Stimulated activated naive CD8-positive, alpha-beta T cell treated with anti-CD3 and anti-CD28 coated beads, Interleukin-15, Interleukin-2, amounts not matched to agents 100 U/mL and 50 U/mL, for 24 hours (primary cell): ENCODE measurements around the gene THRA.

Experiments used
- ATAC-seq: fragments of 150-1000 bp; cut with Tn5 transposase; one replicate; pipeline ENCODE4 v1.10.0; 2021
- DNase-seq: peaks from one replicate; pipeline ENCODE4 v3.0.0; 2021

Gene THRA

DNA sequence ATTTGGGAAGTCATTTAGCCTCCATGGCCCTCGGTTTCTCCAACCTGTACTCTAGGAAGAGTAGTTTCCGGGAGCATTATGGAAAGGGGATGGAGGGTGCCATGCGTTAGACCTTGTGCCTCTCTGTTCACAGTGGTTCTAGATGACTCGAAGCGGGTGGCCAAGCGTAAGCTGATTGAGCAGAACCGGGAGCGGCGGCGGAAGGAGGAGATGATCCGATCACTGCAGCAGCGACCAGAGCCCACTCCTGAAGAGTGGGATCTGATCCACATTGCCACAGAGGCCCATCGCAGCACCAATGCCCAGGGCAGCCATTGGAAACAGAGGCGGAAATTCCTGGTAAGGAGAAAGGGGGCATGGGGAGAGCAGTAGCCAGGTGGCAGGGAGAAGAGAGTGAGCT, 21.7 kb downstream of the THRA start:
- ATAC-seq (no peak), DNase-seq (no peak)

DNA sequence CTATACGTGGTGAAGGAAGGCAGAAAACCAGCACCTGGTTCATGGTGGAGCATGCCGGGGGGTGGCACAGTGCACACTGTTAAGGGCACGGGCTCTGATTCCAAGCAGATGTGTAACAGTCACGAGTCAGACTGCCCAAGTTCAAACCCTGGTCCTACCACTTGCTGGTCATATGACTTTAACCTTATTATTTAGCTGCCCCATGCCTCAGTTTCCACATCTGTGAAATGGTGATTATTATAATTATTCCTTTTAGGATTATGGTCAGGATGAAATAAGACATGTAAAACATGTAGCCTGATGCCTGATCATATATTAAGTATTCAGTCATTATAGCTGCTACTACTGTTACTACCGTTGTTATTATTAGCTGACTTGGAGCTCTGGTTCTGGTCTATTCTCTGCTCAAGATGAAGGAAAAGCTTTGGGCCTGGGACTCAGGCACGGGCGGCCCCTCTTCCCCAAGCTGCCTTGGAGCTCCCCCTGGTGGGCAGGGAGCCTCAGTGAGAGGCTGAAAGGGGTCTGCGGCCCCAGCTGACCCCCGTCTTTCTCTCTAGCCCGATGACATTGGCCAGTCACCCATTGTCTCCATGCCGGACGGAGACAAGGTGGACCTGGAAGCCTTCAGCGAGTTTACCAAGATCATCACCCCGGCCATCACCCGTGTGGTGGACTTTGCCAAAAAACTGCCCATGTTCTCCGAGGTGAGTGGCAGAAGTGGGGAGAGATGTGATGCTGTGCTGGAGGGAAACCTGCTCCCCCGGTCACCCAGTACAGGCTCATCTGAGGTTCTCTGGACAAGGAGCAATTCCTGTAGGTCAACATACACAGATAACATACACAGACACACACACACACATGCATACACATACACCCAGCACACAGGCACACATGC, 23.6 kb downstream of the THRA start:
- peak; percentile 39 for ATAC-seq
- DNase-seq, result peak; percentile 82

DNA sequence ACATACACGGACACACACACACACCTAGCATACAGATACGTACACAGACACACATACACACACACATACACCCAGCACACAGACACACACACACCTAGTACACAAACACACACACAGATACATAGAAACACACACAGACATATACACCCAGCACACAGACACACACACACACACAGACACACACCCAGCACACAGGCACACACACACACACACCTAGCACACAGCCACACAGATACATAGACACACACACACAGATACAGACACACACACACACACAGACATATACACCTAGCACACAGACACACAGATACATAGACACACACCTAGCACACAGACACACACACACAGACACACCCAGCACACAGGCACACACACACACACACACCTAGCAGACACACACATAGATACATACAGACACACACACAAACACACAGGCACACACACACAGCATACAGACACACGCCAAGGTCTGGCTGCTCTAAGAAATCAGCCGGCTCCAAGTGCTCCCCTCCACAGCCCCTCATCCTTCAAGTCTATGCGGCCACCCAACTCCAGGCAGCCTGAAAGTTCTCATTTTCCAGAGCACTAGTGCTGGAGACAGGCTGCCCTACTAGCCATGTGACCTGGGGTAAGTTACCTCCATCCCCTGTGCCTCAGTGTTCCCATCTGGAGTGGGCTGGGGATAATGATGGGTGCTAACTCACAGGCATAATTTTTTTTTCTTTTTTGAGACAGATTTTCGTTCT, 24.5 kb downstream of the THRA start:
- DNase-seq, result no peak
- no peak for ATAC-seq

DNA sequence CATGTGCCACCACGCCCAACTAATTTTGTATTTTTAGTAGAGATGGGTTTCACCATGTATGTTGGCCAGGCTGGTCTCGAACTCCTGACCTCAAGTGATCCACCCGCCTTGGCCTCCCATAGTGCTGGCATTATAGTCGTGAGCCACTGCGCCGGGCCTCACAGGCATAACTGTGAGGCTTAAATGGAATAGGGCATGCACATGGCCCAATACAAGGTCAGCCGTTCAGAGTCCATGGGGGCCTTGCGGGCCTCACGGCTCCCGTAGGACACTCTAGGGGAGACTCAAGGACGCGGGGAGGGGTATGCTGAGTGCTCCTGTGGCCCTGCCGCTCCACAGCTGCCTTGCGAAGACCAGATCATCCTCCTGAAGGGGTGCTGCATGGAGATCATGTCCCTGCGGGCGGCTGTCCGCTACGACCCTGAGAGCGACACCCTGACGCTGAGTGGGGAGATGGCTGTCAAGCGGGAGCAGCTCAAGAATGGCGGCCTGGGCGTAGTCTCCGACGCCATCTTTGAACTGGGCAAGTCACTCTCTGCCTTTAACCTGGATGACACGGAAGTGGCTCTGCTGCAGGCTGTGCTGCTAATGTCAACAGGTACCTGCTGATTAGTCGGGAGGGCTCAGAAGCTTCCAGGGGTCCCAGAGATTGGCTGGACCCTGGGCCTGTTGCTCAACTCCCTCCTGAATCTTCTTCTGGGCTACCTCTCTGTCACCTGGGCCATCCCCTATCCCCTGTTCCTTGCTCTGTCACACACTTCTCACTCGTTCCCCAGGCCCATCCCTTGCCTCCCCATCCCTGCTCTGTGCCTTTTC, 25.3 kb downstream of the THRA start:
- ATAC-seq (no peak), DNase-seq (no peak)

DNA sequence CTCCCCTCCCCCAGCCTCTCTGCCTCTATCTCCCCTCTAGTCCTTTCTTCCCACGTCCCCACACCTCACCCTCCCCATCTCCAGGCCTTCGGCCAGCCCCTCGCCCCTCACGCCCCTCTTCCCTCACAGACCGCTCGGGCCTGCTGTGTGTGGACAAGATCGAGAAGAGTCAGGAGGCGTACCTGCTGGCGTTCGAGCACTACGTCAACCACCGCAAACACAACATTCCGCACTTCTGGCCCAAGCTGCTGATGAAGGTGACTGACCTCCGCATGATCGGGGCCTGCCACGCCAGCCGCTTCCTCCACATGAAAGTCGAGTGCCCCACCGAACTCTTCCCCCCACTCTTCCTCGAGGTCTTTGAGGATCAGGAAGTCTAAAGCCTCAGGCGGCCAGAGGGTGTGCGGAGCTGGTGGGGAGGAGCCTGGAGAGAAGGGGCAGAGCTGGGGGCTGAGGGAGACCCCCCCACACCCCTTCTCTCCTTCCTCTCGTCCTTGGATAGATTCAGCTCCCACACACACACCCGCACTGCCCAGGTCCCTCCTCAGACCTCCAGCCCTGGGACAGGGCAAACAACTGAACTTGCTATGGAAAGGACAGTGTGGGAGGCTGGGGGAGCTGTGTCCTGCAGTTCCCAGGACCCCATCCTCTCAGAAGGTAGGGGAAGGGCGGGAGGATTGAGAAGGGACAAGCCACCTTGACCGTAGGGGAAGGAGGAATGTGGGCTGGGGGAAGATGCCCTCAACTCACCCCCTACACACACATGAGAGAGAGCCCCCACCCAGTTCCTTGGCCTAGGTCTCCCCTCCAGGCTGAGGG, 26.5 kb downstream of the THRA start:
- no peak for DNase-seq
- no peak for ATAC-seq

DNA sequence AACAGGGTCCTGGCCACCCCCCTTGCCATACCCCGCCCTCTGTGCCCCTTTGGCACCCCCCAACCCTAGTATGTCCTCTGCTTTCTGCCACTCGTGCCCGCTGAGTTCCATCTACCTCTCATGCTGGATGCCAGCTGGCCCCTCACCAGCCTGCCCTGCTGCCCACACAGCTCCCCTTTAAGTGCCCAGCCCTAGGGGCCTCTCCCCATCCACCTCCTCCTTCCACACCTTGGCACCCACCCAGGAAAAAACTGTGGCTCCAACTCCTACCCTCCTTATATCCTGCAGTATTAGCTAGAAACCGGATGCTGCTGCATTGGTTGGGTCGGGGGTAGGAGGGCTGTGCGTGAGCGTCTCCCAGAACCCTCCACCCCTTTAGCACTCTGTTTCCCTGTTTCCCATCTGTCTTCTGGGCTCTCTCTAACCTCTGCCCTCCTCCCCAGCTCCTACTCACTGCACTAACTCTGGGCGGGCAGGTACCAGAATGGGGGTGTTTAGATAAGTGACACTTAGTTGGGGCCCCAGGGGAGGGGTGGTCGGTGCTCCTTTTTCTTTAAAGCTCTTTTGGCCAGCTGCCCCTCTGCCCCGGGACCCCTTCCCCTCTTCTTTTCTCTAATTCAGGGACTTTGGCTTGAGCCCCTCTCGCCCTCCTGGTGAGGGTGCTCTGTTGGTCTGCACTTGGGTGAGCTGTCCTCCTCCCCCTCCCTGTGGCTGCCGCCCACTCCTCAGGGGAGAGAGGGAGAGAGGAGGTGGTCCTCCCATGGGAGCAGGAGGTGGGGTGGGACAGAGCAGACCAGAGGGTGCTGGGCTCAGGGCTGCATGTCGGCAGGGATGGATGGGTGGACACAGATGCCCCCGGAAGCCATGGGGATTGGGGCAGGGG, 27.7 kb downstream of the THRA start:
- DNase-seq, result no peak
- ATAC-seq, result no peak

DNA sequence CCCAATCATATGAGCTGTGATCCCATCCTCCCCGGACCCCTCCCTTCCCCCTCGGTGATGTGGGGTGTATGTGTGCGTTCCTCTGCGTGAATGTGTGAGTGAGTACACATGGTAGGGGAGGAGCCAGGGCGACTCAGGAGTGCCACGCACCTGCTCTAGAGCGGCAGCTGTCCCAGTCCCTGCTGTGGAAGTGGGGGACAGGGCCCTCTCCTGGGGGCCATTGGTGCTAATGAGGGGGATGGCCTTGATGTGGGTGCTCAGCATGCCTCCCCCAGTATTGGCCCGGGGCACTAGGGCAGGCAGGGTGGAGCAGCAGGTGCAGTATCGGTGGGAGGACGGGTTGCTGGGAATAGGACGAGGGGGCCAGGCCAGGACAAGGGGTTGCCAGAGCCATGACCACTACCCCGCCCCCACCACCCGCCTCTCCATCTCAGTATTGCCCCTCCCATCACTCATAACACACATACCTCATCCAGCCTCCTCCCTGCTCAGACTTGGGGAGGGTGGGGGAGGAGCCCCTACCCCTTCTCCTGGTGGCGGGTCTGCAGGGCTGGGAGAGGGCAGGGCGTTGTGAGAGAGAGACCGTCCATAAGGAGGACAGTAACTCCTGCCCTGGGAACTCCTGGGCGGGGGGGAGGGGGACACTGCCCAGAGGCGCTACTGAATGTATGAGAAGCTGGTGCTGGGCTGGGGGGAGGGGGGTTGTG, 29.1 kb downstream of the THRA start:
- ATAC-seq (no peak), DNase-seq (no peak)

DNA sequence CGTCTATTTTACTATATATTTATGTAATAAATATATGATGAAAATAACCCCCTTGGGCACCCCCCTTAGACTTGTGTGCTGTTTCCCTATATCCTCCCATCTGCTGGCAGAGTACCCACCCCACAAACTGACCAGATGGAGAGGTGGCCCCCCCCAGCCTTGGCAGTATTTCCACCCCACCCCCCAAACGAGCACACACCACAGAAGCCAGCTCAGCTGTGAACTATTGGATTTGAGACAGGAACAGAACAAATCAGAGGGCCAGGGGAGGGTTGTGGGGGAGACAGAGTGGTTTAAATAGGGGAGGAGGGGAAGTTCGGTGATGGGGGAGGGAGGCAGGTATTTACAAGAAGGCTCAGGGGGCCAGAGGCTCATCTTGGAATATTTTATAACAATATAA, 29.8 kb downstream of the THRA start:
- DNase-seq, result no peak
- ATAC-seq, result no peak

DNA sequence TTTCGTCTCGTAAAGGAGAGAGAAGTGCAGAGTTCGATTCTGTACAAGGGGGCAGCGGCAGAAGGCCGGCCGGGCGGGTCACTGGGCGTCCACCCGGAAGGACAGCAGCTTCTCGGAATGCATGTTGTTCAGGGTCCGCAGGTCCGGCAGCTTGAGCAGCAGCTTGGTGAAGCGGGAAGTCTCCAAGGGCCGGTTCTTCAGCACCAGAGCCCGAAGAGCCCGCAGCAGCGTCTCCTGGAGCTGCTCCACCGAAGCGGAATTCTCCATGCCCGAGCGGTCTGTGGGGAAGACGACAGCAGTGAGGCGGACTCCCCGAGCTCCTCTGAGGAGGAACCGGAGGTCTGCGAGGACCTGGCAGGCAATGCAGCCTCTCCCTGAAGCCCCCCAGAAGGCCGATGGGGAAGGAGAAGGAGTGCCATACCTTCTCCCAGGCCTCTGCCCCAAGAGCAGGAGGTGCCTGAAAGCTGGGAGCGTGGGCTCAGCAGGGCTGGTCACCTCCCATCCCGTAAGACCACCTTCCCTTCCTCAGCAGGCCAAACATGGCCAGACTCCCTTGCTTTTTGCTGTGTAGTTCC, 30.3 kb downstream of the THRA start:
- DNase-seq (no peak), ATAC-seq (no peak)

DNA sequence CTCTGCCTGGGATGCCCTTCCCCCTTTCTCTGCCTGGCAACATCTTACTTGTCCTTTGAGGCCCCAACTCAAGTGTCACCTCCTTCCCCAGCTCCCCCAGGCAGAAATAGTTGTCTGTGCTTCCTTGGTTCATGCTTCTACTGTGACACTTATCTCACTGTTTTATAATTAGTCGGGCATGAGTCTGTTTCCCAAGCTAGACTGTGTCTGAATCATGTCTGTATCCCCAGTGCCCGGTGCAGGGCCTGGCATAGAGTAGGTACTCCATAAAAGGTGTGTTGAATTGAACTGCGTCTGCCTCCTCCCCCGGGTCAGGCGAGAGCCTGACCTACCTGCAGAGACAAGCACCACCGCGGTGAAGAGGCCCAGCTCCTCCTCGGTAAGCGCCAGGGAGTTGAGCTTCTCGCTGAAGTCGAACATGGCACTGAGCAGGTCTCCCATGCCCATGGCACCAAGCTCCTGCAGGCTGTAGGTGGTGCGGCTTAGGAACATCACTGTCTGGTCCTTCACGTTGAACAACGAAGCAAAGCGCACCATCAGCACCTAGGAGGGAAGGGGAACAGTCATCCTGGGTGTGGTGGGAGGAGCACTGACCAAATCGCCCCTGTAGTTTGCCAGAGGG, 30.9 kb downstream of the THRA start:
- no peak for DNase-seq
- ATAC-seq, result no peak

DNA sequence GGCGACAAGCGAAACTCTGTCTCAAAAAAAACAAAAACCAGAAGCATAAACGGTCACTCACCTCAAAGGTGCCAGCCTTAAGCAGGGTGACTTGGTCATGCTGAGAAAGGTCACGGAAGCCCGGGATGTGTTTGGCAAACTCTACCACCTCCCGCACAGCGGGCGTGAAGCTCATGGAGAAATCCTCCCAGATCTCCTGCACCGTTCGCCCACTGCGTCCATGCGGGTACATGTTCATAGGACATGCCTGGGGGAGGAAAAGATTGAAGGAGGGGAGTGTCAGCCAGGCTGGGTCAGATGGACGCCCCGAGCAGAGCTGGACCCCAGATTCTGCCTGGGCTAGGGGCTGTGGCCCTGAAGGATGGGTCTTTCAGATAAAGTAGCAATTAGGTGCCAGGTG, 32.1 kb downstream of the THRA start:
- DNase-seq (no peak), ATAC-seq (no peak)

DNA sequence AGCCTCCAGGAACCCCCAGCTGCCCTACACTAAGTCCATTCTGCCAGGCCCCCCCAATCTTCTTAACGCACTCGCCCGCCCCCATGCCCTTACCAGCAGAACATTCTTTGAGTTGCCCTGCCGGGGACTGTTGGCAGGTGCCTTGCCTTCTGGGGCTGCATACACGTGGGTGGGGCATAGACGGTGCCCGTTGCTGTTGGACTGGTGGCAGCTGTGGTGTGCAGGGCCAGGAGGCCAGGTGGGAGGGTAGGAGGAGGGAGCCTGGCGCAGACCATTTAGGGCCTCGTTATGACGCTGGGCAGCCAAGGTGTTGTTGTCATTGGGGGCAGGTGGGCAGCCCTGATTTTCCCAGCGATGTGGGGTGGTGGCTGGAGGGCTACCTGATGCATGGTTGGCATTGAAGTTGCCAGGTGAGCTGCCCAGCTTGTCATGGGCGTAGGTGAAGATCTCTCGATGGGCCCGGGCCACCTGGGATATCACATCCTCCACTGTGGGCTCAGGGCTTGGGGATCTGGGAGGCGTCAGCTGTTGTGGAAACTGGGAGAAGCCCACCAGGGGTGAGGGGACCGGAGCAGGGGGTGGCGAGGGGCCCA, 32.7 kb downstream of the THRA start:
- DNase-seq, result no peak

DNA sequence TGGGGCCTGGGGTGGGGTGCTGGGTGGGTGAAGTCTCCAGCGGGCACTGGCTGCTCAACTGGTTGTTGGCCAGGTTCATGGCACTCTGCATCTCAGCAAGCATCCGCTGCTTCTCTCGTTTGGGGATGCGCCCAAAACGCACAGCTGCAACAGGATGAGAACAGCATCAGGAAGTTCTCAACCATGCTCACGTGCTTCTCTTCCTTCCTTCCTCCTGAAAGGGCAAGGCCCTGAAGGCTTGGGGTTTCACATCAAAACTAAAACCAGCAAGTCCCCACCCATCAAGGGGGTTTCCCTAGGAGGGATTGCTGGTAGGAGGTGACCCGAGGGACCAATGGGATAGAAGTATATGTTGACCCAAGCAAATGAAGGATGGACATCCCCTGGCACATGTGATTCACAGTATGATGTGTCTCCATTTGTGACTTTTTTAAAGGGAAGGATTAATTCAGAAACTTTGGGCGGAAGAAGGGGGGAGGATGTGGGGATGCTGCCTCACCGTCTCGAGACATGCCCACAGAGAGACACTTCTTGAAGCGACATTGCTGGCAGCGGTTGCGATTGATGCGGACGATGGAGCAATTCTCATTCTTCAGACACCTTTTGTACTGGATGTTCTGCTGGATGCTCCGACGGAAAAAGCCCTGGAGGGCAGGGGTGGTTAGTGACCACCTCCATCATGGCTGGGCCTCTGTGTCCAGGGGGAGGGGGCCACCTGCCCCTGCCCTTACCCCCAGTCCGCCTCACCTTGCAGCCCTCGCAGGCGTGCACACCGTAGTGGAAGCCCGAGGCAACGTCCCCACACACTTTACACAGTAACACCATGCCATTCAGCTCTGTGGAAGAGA, 33.4 kb downstream of the THRA start:
- DNase-seq (peak; percentile 82), ATAC-seq (peak; percentile 74)

More for the DNA sequence above, 32.7 kb downstream of the THRA start:
- no peak for ATAC-seq

DNA sequence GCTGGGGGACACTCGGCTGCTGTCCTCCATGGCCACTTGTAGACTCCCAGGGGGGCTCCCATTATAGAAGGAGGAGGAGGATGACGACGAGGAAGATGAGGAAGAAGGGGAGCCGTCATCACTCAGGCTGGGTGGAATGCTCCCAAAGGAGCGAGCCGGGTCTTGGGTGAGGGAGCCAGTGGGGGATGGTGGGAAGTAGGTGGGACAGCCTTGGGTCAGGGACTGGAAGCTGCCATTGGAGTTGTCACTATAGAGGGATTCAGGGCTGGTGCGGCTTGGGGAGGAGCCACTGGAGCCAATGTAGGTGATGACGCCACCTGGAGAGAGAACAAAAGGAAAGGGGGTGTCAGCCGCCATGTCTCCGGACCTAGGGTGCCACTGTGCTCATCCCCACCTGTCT, 34.3 kb downstream of the THRA start:
- ATAC-seq, result no peak
- no peak for DNase-seq

DNA sequence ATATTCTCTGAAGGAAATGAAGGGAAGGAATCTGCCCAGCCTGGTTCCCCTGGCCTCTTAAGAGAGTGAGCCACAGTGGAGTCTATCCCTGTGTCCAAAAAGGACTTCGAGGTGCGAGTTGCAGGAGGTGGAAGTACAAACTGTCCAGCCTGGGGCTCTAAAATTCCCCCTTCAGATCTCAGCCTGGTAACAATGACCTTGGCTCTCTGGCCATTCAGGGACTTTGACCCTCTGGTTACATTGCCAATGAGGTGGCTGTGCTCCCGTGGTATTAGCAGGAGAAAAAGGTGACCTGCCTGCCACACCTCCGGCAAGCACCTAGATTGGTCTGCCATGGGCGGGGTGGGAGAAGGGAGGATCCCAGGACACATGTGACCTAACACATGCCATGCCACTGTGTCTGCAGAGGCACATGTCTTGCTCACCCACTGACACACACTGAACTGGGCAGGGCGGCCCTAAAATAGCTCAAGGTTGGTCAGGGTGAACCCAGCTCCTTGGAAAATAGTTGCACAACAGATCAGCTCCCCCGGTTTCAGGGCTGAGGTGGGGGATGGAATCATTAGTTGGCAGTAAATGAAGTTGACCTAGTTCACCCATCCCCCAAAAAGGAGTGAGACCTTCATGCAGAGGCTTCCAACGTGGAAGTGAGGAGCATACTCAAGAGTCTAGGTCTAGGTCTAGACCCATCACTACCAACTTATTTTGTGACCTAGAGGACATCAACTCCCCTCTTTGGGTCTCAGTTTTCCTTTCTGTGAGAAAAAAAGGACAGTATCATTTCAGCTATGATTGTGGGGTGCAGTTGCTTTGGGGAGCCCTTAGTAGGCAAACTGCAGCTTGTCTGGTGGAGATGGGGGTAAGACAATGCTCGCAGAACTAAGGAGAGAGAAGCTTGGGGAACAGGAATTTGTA, 35.4 kb downstream of the THRA start:
- peak; percentile 50 for DNase-seq

DNA sequence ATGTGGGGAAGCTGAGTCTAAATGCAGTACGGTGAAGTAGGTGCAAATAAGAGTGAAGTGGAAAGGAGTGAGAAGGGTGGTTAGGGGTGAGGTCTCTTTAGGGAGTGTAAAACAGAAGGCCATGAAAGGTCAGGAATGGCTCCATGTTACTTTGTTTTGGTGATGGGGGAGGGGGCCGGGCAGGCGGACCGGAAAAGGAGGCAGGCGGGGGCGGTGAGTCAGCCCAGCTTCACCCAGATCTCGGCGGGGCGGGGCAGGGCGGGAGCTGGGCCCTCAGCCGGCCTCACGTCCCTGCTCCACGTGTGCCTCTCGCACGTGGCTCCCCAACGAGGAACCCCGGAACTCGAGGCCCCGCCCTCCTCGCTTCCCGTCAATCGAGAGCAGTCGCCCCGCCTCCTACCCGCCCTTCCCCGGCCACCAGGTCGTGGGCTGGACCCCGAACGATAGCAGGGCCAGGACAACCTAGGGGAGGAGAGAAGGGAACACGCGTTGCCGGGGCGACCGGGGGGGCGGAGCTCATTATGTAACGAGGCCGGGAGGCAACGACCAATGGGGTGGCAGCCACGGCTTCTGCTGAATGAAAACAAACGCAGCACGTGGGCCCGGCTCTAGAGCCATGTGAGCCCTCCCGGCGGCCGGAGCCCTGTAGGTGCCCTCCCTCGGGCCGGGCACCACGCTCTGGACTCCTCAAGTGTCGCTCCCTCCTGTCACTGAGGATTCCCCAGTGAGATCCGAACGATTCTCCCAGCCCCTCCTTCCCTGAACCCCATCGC, 36.3 kb downstream of the THRA start:
- DNase-seq (peak; percentile 99), ATAC-seq (peak; percentile 64)

More for the DNA sequence above, 35.4 kb downstream of the THRA start:
- no peak for ATAC-seq
